HK-2 (cell line): ENCODE data around the gene ITM2A.

Source experiments
- DNase-seq: peaks from one replicate; pipeline ENCODE4 v3.0.0-alpha.2; 2018; ENCODE audit not compliant: unreplicated experiment

The ITM2A gene

GRCh38 chrX:79366873-79367749 is at the start of gene ITM2A:
TSS of gene ITM2A (minus strand) at chrX:79367334. CDS start at chrX:79367215, 119 bp downstream.
- no peak for DNase-seq

DNA sequence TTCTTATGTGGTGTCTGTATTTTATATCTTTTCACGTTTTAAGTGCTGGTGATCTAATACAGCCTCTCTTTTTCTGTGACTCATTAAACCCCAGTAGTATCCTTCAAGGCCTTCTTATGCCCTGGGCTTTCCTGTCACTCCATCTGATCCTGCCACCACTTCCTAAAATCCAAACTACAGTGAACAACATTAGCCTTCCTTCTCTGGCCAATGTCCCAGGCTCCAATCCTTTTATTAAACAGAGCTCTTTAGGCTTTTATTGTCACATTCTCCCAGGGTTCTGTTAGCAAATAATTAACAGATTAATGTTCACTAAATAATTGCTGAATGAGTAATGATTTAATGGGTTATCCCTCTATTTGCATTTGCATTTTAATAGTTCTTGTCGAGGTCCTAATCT is 47.9 kb upstream of the ITM2A start:
- no peak for DNase-seq

DNA sequence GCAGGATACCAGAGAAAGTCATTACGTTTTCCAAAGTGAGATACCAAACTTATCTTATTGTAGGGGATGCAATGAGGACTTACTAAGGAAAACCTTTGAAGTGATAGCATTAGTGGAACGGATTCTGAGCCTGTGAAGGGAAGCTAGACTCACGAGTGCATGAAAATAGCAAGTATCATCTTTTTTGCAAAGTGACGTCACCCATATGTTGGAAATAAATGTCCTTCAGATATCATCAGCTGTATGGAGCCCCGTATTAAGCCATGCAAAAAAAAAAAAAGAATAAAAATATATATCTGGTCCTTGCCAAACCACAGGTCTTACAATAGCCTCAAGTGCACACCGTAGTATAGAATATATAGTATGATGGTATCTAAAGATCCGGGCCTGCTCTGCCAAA is 46.8 kb upstream of the ITM2A start:
- no peak for DNase-seq

DNA sequence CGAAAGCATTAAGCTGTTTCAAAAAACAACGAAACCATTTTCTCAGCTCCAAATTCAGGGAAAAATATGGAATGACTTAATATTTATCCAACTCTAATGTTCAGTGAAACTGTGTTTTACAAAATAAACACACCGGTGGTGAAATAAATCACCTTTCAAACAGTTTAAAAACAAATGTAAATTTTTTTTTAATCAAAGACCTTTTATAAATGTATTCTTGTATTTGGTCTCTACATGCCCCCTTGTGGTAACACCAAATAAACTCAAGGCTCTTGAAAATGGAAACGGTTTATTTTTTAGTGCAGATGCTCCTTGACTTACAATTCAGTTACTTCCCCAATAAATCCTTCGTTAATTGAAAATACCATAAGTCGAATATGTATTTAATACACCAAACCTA is 45.8 kb upstream of the ITM2A start:
- no peak for DNase-seq

- no peak for DNase-seq
Measured at GRCh38 chrX:79412166-79412565, 45.0 kb upstream of the ITM2A start.

- DNase-seq, result no peak
Measured at GRCh38 chrX:79409657-79410056, 42.5 kb upstream of the ITM2A start.

GRCh38 chrX:79408623-79409322 is 41.6 kb upstream of the ITM2A start:
- no peak for DNase-seq

- DNase-seq, result no peak
Measured at GRCh38 chrX:79400623-79401022, 33.5 kb upstream of the ITM2A start.

GRCh38 chrX:79375340-79375739 is 8.2 kb upstream of the ITM2A start:
- DNase-seq, result no peak

- no peak for DNase-seq
Measured at GRCh38 chrX:79371640-79372039, 4.5 kb upstream of the ITM2A start.

DNA sequence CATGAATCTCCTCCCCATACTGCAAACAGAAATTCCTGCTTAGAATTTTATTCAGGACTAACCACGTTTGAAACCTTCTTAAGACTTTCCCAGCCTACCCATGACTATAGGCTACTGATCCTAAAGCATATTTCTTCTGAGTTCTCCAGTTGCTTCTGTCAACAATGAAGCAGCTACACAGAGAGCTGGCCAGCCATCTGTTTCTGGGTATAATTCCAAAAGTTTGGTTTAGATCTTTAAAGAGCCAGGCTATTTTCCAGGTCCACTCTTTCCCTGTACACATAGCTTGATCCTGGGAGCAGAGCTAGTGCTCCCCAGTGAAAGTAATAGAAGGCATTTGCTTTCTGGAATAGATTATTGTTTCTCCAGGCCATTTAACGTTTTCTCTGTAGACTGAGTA is 4.0 kb upstream of the ITM2A start:
- DNase-seq, result no peak

DNA sequence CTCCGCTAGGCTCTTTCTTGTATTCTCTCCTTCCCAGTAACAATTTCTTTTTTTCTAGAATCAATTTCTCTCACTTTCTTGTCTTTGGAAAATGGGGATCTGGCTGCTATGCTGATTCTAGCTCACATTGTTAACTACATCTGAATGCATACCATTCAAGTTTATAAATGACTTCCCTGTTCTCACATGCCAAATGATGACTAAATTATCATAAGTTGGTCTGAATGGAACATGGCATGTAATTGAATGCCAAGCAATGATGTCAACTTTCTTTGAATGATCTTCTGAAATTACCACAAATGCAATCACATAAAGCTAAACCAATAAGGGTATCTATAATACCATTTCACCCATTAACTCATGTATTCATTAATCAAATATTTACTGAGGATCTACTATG is 2.7 kb upstream of the ITM2A start:
- DNase-seq, result no peak

DNA sequence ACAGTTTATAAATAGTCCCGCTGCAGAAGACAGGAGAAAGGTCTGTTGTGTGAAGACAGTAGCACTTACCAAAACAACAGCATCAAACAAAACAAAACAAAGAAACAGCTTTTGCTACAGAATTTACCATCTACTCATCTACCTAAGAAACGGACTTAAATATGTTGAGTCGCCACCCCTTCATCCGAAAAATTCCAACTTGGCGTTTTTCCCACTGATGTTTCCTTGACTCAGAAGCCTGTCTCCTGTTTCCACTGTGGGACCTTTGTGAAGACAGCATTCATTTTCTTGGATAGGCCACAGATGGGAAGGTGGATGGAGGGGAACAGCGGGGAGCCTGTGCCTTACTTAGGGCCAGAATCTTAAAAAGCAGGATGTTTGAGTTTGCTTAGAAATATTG is 1.3 kb upstream of the ITM2A start:
- no peak for DNase-seq

- DNase-seq, result no peak
Measured at GRCh38 chrX:79367907-79368306, 773 bp upstream of the ITM2A start.

DNA sequence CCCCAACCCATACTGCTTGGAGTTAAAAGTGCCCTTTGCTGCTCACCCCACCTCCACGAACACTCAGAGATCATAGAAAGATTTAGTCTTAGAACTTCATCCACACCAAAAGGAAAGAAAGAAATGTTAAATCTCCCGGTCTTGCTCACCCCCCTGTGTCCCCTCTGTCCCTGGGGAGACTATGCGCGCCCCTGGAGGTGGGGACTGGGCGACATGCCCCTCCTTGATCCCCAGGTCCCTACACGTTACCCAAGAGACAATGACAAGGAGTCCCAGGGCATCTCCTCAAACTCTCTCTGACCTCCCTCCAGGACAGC is 620 bp downstream of the ITM2A start:
- no peak for DNase-seq

- no peak for DNase-seq
Measured at GRCh38 chrX:79365591-79365990, 1.5 kb downstream of the ITM2A start.

GRCh38 chrX:79364306-79364705 is 2.8 kb downstream of the ITM2A start:
- no peak for DNase-seq

GRCh38 chrX:79361192-79361870 is 5.8 kb downstream of the ITM2A start:
- DNase-seq, result no peak

DNA sequence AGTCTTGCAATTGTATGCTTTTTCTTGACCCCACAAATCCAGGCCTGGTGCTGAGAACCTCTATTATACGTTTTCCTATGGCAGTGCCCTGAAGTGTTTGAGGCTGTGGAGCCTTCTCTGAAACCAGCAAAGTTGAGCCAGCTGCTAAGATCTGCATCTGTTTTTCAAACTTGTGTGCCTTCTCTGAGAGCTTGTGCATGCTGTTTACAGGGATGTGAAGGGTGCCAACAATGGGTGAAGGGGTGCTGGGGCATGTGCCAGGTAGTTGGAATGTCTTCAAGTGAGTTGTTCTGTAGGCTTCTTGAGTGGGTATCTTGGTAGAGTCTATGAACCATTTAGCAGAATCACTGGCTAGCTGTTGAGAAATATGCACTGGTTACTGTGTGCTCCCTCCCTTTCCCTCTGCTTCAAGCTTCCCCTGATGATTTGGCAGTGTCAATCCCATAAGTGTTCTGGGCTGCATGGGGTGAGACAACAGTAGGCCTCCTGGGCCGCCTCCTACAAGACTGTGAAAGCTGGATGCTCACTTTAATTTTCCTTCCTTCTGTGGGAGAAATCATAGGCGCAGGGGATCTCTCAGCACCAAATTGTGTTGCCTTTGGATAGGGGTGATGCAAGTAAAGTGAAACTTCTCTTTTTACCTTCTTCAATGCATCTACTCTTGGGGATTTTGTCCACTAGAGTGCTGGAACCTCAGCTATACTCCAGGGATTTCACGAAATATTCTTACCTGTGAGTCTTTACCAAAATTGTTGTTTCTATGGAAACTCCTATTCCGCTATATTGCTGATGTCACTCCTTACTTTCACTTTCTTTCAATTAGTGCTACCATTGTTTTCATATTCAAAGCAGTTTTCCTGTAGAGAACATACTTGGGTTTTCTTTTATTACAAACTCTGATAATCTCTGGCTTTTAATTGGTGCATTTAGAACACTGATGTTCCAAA is 30.0 kb downstream of the ITM2A start:
- no peak for DNase-seq

GRCh38 chrX:79330022-79330421 is 37.1 kb downstream of the ITM2A start:
- no peak for DNase-seq

- DNase-seq, result no peak
Measured at GRCh38 chrX:79325263-79325958, 41.7 kb downstream of the ITM2A start.
